ENCODE results near the gene FAM114A1.

FAM114A1 gene

GRCh38 chr4:38904090-38904666 lies 36.6 kb downstream of the FAM114A1 start:
- no peak for DNase-seq (ENCODE audit: low spot score)
- in situ Hi-C loops (cut with MboI; ENCODE audit: low pct_unique_long_range_greater_than_20kb, low sequenced_read_pairs, unreplicated experiment), result loop anchor here (5.0 kb wide), 1 partner anchor 238 kb away; no protein-coding TSS in a partner anchor
- TF ChIP-seq CTCF (IDR thresholded peaks at IDR 0.05; ENCODE audit: extremely low read depth, insufficient read depth, missing control alignments), result no peak

DNA sequence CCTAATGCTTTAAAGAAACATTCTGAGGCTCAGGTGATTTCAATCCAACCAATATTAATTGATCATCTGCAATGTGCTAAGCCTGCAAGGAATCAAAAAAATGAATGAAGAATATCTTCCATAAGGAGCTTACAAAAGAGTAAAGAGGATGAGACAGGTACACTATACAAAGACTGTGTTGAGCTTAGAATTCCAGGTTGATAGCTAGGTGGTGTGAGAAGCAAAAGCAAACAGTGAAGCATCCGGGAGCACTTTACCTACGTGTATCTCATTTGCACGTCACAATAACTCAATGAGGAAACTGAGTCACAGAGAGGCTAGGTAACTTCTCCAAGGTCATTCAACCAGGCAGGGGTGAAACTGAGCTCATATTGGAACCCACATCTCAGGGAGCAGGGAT lies 37.1 kb downstream of the FAM114A1 start:
- no peak for TF ChIP-seq CTCF (IDR thresholded peaks at IDR 0.05; ENCODE audit: extremely low read depth, insufficient read depth, missing control alignments)
- no peak for DNase-seq (ENCODE audit: low spot score)
- in situ Hi-C loops (cut with MboI; ENCODE audit: low pct_unique_long_range_greater_than_20kb, low sequenced_read_pairs, unreplicated experiment), result loop anchor here (5.0 kb wide), 1 partner anchor 238 kb away; no protein-coding TSS in a partner anchor

DNA sequence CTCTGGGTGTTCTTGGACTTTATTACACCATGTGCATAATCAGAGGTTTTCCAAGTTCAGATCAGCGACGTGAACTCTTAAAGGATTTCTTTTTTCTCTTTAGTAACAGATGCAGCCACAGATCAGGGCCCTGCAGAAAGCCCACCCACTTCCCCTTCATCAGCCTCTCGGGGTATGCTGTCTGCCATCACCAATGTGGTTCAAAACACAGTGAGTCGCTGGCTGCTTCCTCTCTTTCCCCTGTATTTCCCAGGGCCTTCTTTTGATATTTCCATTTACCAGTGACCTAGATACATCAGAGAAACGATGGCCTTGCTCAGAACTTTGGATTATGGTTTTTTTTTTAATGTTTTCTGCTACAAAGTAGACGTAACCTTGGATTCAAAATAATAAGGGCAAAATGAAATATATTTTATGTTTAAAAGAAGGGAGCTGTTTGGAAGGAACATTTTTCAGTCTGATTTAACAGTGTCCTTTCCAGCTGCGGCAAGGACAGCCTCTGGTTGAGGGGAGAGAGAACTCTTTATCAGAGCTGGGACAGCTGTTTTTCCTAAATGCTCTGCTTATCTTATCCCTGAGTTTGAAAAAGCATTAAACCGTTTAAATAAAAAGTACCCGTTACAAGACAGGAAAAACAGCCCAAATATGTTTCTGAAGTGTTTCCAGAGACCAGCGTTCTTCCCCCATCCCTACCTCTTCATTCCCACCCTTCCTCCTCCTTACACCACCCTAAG lies 38.2 kb downstream of the FAM114A1 start:
- no peak for DNase-seq (ENCODE audit: low spot score)
- in situ Hi-C loops (cut with MboI; ENCODE audit: low pct_unique_long_range_greater_than_20kb, low sequenced_read_pairs, unreplicated experiment), result no loop called here
- no peak for TF ChIP-seq CTCF (IDR thresholded peaks at IDR 0.05; ENCODE audit: extremely low read depth, insufficient read depth, missing control alignments)

DNA sequence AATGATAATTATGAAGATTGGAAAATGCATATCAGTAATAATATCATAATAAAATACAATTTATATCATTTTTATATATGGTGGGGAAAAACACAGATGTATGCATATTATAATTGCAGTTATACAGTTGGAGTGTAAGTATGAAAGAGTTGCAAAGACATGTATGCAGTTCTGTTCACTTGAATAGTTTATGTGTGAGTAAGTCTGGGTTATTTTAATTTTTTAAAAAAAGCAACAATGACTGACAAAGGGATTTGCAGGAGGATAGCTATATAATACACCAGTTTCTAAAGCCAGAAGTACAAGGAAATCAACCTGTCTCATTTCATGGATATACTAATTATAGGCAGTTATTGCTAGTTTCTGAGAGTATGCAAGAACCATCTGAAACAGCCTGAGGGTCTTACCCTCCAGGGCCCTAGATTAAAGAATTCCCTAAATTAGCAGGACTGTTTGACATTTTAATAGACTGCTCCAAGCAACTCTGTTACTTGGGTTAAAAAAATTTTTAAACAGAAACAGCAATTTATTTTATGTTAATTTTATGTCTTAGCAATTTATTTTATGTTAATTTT lies 40.2 kb downstream of the FAM114A1 start:
- no peak for TF ChIP-seq CTCF (IDR thresholded peaks at IDR 0.05; ENCODE audit: extremely low read depth, insufficient read depth, missing control alignments)
- DNase-seq (ENCODE audit: low spot score), result no peak
- in situ Hi-C loops (cut with MboI; ENCODE audit: low pct_unique_long_range_greater_than_20kb, low sequenced_read_pairs, unreplicated experiment), result no loop called here

DNA sequence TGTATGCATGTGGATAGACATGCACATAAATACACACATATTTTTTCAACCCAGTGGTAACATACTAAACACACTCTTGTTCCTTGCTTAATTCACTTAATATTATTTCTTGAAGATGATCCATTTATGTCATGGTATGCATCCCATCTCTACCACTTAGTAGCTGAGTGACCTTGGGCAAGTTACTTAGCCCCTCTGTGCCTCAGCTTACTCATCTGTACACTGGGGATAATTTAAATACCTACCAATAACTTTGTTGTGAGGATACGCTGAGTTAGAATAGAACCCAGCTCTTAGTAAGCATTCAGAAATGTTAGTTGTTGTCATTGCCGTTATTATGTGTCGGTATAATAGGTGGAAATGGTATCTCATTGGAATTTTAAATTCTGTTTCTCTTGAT lies 41.4 kb downstream of the FAM114A1 start:
- TF ChIP-seq CTCF (IDR thresholded peaks at IDR 0.05; ENCODE audit: extremely low read depth, insufficient read depth, missing control alignments), result no peak

DNA sequence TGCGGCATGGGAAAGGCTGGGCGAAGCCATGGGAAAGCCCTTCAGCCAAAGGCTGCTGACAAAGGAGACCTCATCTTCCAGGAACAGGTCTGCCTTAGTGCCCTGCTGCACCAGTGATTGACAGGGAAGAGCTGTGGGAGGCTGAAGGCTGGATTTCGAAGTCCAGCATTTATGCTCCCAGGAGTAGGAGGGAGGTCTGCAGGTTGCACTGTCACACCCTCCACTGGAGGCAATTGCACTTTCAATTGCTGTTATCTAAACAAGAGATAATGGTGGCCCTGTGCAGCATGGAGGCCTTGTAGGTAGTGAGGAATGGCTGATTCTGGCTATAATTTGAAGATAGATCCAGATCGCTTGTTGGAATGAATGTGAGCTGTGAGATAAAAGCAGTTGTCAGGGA lies 43.7 kb downstream of the FAM114A1 start:
- no peak for DNase-seq (ENCODE audit: low spot score)
- TF ChIP-seq CTCF (IDR thresholded peaks at IDR 0.05; ENCODE audit: extremely low read depth, insufficient read depth, missing control alignments), result no peak
- in situ Hi-C loops (cut with MboI; ENCODE audit: low pct_unique_long_range_greater_than_20kb, low sequenced_read_pairs, unreplicated experiment), result no loop called here

More for the DNA sequence above, 41.4 kb downstream of the FAM114A1 start:
- in situ Hi-C loops (cut with MboI; ENCODE audit: low pct_unique_long_range_greater_than_20kb, low sequenced_read_pairs, unreplicated experiment), result no loop called here
- DNase-seq (ENCODE audit: low spot score), result no peak

All from GM13977 (cell line).